HG03575 (cell line): ENCODE results near the gene MROH9.

Experiments used
- ATAC-seq: cut with Tn5 transposase; IDR thresholded peaks from one replicate; pipeline ENCODE4 v1.9.1; 2021; ENCODE audit not compliant: unreplicated experiment, insufficient number of reproducible peaks, low FRiP score; ENCODE audit errors: extremely low read depth

MROH9 gene

GRCh38 chr1:171055966-171056643 lies 120.8 kb downstream of the MROH9 start:
- ATAC-seq, result no peak

- ATAC-seq, result no peak
Observed at GRCh38 chr1:171061425-171062143, 126.2 kb downstream of the MROH9 start.

- ATAC-seq, result no peak
Observed at GRCh38 chr1:171062902-171063301, 127.6 kb downstream of the MROH9 start.

GRCh38 chr1:171075041-171075440 lies 139.7 kb downstream of the MROH9 start:
- ATAC-seq, result no peak

- ATAC-seq, result no peak
Observed at GRCh38 chr1:171081314-171081753, 146.0 kb downstream of the MROH9 start.

GRCh38 chr1:171081763-171082201 lies 146.4 kb downstream of the MROH9 start:
- ATAC-seq, result no peak

GRCh38 chr1:171082606-171083005 lies 147.3 kb downstream of the MROH9 start:
- ATAC-seq, result no peak

- ATAC-seq, result no peak
Observed at GRCh38 chr1:171083222-171083621, 147.9 kb downstream of the MROH9 start.

GRCh38 chr1:171084091-171084490 lies 148.8 kb downstream of the MROH9 start:
- ATAC-seq, result no peak

GRCh38 chr1:171084870-171085269 lies 149.5 kb downstream of the MROH9 start:
- no peak for ATAC-seq

- ATAC-seq, result no peak
Observed at GRCh38 chr1:171087896-171088295, 152.6 kb downstream of the MROH9 start.

GRCh38 chr1:171090604-171091003 lies 155.3 kb downstream of the MROH9 start, which contains the start of gene FMO3:
Gene FMO3 (plus strand): TSS chr1:171090905. CDS start chr1:171092659, 1,754 bp downstream.
- no peak for ATAC-seq

GRCh38 chr1:171103862-171104261 lies 168.5 kb downstream of the MROH9 start:
- no peak for ATAC-seq

GRCh38 chr1:171107262-171107940 lies 172.1 kb downstream of the MROH9 start:
- ATAC-seq, result no peak

GRCh38 chr1:171107969-171108368 lies 172.6 kb downstream of the MROH9 start:
- ATAC-seq, result no peak

GRCh38 chr1:171109966-171110365 lies 174.6 kb downstream of the MROH9 start:
- no peak for ATAC-seq

- ATAC-seq, result no peak
Observed at GRCh38 chr1:171110621-171111326, 175.4 kb downstream of the MROH9 start.

GRCh38 chr1:171112119-171112518 lies 176.8 kb downstream of the MROH9 start:
- no peak for ATAC-seq

GRCh38 chr1:171113382-171113781 lies 178.0 kb downstream of the MROH9 start:
- ATAC-seq, result no peak
